Measurements from ENCODE around the gene E2F4. TPM values are rescaled to one million over a fixed set of nuclear protein-coding genes. Genes with fewer than 3 reads are reported as not detected.
A peak's percentile ranks its signal among the peaks of the same experiment; 100 is the strongest.

E2F4 gene
- total RNA-seq, 1 donor: 75.1 TPM

DNA sequence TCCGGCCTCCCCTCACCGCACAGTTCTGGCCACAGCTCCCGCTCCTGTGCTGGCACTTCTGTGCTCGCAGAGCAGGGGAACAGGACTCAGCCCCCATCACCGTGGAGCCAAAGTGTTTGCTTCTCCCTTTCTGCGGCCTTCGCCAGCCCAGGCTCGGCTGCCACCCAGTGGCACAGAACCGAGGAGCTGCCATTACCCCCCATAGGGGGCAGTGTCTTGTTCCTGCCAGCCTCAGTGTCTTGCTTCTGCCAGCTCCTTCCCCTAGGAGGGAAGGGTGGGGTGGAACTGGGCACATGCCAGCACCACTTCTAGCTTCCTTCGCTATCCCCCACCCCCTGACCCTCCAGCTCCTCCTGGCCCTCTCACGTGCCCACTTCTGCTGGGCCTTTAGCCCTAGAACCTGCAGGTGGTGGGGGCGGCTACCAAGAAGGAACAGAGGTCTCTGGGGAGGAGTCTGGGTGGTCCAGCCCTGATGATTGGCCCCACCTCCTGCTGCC lies 6.3 kb downstream of the E2F4 start:
- no peak overlapping the region for H3K4me3 ChIP-seq (ENCODE audit: low read depth, low read length)
- DNase-seq (ENCODE audit: low read depth): no peak
- TF ChIP-seq, protein P1, sequence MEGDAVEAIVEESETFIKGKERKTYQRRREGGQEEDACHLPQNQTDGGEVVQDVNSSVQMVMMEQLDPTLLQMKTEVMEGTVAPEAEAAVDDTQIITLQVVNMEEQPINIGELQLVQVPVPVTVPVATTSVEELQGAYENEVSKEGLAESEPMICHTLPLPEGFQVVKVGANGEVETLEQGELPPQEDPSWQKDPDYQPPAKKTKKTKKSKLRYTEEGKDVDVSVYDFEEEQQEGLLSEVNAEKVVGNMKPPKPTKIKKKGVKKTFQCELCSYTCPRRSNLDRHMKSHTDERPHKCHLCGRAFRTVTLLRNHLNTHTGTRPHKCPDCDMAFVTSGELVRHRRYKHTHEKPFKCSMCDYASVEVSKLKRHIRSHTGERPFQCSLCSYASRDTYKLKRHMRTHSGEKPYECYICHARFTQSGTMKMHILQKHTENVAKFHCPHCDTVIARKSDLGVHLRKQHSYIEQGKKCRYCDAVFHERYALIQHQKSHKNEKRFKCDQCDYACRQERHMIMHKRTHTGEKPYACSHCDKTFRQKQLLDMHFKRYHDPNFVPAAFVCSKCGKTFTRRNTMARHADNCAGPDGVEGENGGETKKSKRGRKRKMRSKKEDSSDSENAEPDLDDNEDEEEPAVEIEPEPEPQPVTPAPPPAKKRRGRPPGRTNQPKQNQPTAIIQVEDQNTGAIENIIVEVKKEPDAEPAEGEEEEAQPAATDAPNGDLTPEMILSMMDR (IDR thresholded peaks at IDR 0.05; ENCODE audit: insufficient read depth, low read depth, low read length): peak; percentile 56

DNA sequence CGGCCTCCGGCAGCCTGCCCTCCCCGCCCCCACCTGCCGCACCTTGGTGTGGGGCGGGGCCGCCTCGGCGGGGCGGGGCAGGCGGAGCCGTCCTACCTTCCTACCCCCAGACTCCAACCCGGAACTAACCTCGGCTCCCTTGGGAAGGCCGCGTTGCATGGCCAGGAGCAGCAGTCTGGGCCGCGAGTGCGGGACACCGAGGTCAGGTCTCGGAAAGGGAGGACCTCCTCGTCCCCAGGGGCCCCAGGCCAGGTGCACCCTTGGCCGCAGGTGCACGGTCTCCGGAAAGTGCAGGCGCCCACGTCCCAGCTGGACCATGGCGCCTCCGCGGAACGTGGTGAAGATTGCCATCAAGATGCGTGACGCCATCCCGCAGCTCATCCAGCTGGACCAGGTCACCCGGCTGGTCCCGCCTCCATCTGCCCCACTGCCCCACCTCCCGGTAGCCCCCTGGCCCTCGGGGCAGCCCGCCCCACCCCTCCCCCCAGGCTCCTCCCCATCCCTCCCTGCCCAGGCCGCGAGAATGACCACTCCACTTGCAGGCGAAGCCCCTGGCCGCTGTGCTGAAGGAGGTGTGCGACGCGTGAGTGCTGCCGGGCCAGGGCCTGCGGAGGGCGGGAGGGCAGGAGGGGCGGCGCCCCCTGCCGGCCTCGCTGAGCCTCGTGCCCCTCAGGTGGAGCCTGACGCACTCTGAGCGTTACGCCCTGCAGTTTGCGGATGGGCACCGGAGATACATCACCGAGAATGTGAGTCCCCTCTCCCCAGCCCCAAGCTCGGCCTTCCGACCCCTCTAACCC lies 7.3 kb downstream of the E2F4 start, which contains the start of gene ELMO3:
TSS of gene ELMO3 (plus strand) at position 121 of the 797 bp plus-strand sequence. CDS start at position 317, 196 bp downstream.
- TF ChIP-seq, protein P1 (IDR thresholded peaks at IDR 0.05; ENCODE audit: insufficient read depth, low read depth, low read length): peak; percentile 32
- DNase-seq (ENCODE audit: low read depth): no peak
- no peak within 1 kb of the TSS for H3K4me3 ChIP-seq (ENCODE audit: low read depth, low read length)

DNA sequence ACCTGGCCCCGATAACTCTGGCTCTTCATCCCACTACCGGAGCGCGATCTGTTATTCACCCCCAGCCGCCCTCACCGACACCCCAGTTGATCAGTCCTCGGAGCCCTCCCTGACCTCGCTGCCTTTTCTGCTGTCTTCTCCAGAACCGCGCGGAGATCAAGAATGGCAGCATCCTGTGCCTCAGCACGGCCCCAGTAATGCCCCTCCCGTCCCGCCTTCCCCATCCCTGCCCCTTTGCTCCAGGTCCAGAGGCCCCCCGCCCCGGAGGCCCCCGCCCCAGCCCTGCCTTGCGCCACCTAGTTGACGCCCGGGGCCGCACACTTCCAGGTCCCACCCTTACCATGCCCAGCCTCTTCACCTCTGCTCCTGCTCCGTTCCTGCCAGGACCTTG lies 7.8 kb downstream of the E2F4 start:
- H3K4me3 ChIP-seq (ENCODE audit: low read depth, low read length): no peak overlapping the region
- TF ChIP-seq, protein P1 (IDR thresholded peaks at IDR 0.05; ENCODE audit: insufficient read depth, low read depth, low read length): no peak
- DNase-seq (ENCODE audit: low read depth): no peak

DNA sequence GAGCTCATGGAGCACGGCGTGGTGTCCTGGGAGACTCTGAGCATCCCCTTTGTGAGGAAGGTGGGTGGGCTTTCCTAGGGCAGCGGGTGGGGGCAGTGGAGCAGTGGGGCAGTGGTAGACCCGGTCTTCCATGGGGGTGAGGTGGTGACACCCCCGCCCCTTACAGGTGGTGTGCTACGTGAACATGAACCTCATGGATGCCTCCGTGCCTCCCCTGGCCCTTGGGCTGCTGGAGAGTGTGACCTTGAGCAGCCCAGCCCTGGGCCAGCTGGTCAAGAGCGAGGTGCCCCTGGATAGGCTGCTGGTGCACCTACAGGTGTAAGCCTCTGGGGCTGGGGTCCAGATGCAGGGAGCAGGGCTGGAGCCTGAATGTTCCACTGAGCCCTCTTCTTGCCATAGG lies 8.5 kb downstream of the E2F4 start:
- TF ChIP-seq, protein P1 (IDR thresholded peaks at IDR 0.05; ENCODE audit: insufficient read depth, low read depth, low read length): no peak
- no peak for DNase-seq (ENCODE audit: low read depth)
- no peak overlapping the region for H3K4me3 ChIP-seq (ENCODE audit: low read depth, low read length)

DNA sequence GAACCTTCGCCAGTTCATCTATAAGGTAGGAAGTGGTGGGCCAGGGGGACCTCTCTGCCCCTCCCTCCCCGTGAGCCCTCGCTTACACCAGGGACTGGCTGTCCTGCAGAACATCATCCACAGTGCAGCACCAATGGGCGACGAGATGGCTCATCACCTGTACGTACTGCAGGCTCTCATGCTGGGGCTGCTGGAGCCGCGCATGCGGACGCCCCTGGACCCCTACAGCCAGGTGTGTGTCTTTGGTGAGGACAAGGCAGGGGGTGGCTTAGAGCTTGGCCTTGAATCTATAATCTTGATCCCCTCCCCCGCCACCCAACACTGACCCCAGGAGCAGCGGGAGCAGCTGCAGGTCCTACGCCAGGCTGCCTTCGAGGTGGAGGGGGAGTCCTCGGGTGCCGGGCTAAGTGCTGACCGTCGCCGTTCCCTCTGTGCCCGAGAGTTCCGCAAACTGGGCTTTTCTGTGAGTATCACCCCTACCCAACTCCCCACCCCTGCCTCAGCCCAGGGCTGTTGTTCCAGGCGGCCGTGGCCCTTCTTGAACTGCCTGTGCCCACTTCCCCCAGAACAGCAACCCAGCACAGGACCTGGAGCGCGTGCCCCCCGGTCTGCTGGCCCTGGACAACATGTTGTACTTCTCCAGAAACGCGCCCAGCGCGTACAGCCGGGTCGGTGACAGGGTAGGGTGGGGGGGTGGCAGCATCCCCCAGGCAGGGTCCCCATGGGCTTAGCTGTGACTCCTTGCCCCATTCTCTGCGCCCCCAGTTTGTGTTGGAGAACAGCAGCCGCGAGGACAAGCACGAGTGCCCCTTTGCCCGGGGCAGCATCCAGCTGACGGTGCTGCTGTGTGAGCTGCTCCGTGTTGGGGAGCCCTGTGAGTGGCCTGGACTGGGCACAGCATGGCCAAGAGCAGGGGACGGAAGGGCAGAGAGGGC lies 9.7 kb downstream of the E2F4 start:
- no peak for DNase-seq (ENCODE audit: low read depth)
- H3K4me3 ChIP-seq (ENCODE audit: low read depth, low read length): no peak overlapping the region
- TF ChIP-seq, protein P1 (IDR thresholded peaks at IDR 0.05; ENCODE audit: insufficient read depth, low read depth, low read length): no peak

DNA sequence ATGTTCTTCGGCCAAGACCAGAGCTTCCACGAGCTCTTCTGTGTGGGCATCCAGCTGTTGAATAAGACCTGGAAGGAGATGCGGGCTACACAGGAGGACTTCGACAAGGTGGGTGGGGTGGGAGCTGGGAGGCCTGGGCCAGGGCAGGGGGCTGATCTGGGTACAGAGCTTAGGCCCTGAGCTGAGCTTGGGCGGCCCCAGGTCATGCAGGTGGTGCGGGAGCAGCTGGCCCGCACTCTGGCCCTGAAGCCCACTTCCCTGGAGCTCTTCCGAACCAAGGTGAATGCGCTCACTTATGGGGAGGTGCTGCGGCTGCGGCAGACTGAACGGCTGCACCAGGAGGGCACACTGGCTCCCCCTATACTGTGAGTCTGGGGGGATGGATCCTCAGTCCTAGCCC lies 10.5 kb downstream of the E2F4 start:
- no peak for DNase-seq (ENCODE audit: low read depth)
- TF ChIP-seq, protein P1 (IDR thresholded peaks at IDR 0.05; ENCODE audit: insufficient read depth, low read depth, low read length): no peak
- H3K4me3 ChIP-seq (ENCODE audit: low read depth, low read length): no peak overlapping the region
